ENCODE results near the gene GSTM5. TPM values are rescaled to one million over a fixed set of nuclear protein-coding genes. Genes with fewer than 3 reads are reported as not detected.
A peak's percentile ranks its signal among the peaks of the same experiment; 100 is the strongest.

The GSTM5 gene
- total and polyA plus RNA-seq, 2 of the 13 experiments (the other 11 are each of a cell fraction or from before 2014, with no cell fraction given), result not detected

GRCh38 chr1:109739738-109740614, 27.9 kb downstream of the GSTM5 start (continued):
- TF ChIP-seq ZBTB10 (CRISPR knock-in tag; IDR thresholded peaks at IDR 0.05; ENCODE audit: borderline replicate concordance) (peak; percentile 51; the same call in 1 of the 2 replicates), USF2 (IDR thresholded peaks at IDR 0.05; ENCODE audit: low read depth, low read length) (no peak), USF2 (CRISPR knock-in tag; IDR thresholded peaks at IDR 0.05; ENCODE audit: borderline replicate concordance) (no peak), DZIP1 (CRISPR knock-in tag; IDR thresholded peaks at IDR 0.05) (peak; percentile 84; the same call in 1 of the 2 replicates), ARID4A (CRISPR knock-in tag; IDR thresholded peaks at IDR 0.05; ENCODE audit: borderline replicate concordance) (peak; percentile 88; the same call in 1 of the 2 replicates), RCOR2 (CRISPR knock-in tag; IDR thresholded peaks at IDR 0.05) (no peak), KLF6 (CRISPR knock-in tag; IDR thresholded peaks at IDR 0.05) (no peak), MXI1 (IDR thresholded peaks at IDR 0.05; ENCODE audit: borderline replicate concordance, low read depth, low read length) (0 out of 3 replicates have a peak, but pooled peaks have one; percentile 23), ZNF761 (CRISPR knock-in tag; conservative IDR thresholded peaks at IDR 0.05) (no peak), ASH2L (IDR thresholded peaks at IDR 0.05; ENCODE audit: insufficient read length, low read depth, low read length) (peak; percentile 49), ZNF749 (CRISPR knock-in tag; IDR thresholded peaks at IDR 0.05; ENCODE audit: borderline replicate concordance) (0 out of 2 replicates have a peak, but pooled peaks have one; percentile 64), SAFB2 (CRISPR knock-in tag; IDR thresholded peaks at IDR 0.05; ENCODE audit: borderline replicate concordance, low read depth) (peak; percentile 84; the same call in 1 of the 2 replicates), ZNF468 (CRISPR knock-in tag; IDR thresholded peaks at IDR 0.05) (no peak; the same call in 1 of the 2 replicates), ZSCAN31 (CRISPR knock-in tag; IDR thresholded peaks at IDR 0.05; ENCODE audit: low read depth) (0 out of 2 replicates have a peak, but pooled peaks have one; percentile 40), ZNF850 (CRISPR knock-in tag; conservative IDR thresholded peaks at IDR 0.05) (no peak)

Measured in HepG2 (cell line).